NCI-H2227 (cell line): ENCODE measurements around the gene TAS2R8.
"Not testable (repeated sequence)": the region's sequence is repeated elsewhere in the genome, so short reads cannot be mapped to it uniquely, and the experiment has no call there.

Experiments used
- DNase-seq: peaks from one replicate; lab custom pipeline; 2025; ENCODE audit not compliant: unreplicated experiment; lab: John Stamatoyannopoulos, UW

TAS2R8 gene

GRCh38 chr12:10807186-10807585 is at the start of gene TAS2R8:
Gene TAS2R8, minus strand, starts transcription at chr12:10807286. Its CDS starts 306 bp downstream, at chr12:10806980.
- DNase-seq, result no peak

- DNase-seq, result no peak
Observed at GRCh38 chr12:10855807-10856206, 48.7 kb upstream of the TAS2R8 start.

- no peak for DNase-seq
Observed at GRCh38 chr12:10853776-10854175, 46.7 kb upstream of the TAS2R8 start.

- DNase-seq, result no peak
Observed at GRCh38 chr12:10851243-10851858, 44.3 kb upstream of the TAS2R8 start.

- DNase-seq, result no peak
Observed at GRCh38 chr12:10849425-10849878, 42.4 kb upstream of the TAS2R8 start, which contains the start of gene PRR4. Gene PRR4, minus strand, starts transcription at chr12:10849475. Its CDS starts 38 bp downstream, at chr12:10849437.

GRCh38 chr12:10847744-10848143 is 40.7 kb upstream of the TAS2R8 start:
- DNase-seq, result no peak

- DNase-seq, result no peak
Observed at GRCh38 chr12:10842862-10843261, 35.8 kb upstream of the TAS2R8 start.

GRCh38 chr12:10838461-10838860 is 31.4 kb upstream of the TAS2R8 start:
- DNase-seq, result no peak

- DNase-seq, result no peak
Observed at GRCh38 chr12:10829994-10830393, 22.9 kb upstream of the TAS2R8 start.

- no peak for DNase-seq
Observed at GRCh38 chr12:10826258-10826657, 19.2 kb upstream of the TAS2R8 start, which contains the start of gene TAS2R10. Gene TAS2R10, minus strand, starts transcription at chr12:10826358. Its CDS starts 89 bp downstream, at chr12:10826269.

- DNase-seq, result no peak
Observed at GRCh38 chr12:10824957-10825356, 17.9 kb upstream of the TAS2R8 start.

- DNase-seq, result no peak
Observed at GRCh38 chr12:10811883-10812536, 4.9 kb upstream of the TAS2R8 start.

GRCh38 chr12:10810068-10810467 is 3.0 kb upstream of the TAS2R8 start, which contains the start of gene TAS2R9:
Gene TAS2R9, minus strand, starts transcription at chr12:10810168. Its CDS starts 93 bp downstream, at chr12:10810075.
- DNase-seq, result no peak

- DNase-seq, result no peak
Observed at GRCh38 chr12:10802587-10802986, 4.5 kb downstream of the TAS2R8 start, which contains the start of gene TAS2R7. Gene TAS2R7, minus strand, starts transcription at chr12:10802627. Its CDS starts 57 bp downstream, at chr12:10802570.

GRCh38 chr12:10801741-10802140 is 5.3 kb downstream of the TAS2R8 start:
- DNase-seq, result no peak

- no peak for DNase-seq
Observed at GRCh38 chr12:10794222-10794621, 12.9 kb downstream of the TAS2R8 start.

- DNase-seq, result not testable (repeated sequence)
Observed at GRCh38 chr12:10791769-10792168, 15.3 kb downstream of the TAS2R8 start.

- DNase-seq, result no peak
Observed at GRCh38 chr12:10783252-10783651, 23.8 kb downstream of the TAS2R8 start.

GRCh38 chr12:10779103-10779502 is 28.0 kb downstream of the TAS2R8 start:
- no peak for DNase-seq

GRCh38 chr12:10771132-10771733 is 35.9 kb downstream of the TAS2R8 start:
- no peak for DNase-seq

GRCh38 chr12:10759657-10760056 is 47.4 kb downstream of the TAS2R8 start:
- DNase-seq, result no peak

- no peak for DNase-seq
Observed at GRCh38 chr12:10756194-10756593, 50.9 kb downstream of the TAS2R8 start.
